ENCODE results near the gene GASK1A.

GASK1A gene

GRCh38 chr3:43077707-43078106 is 98.6 kb downstream of the GASK1A start:
- DNase-seq (ENCODE audit: low read depth) = no peak
- no peak for TF ChIP-seq CTCF (IDR thresholded peaks at IDR 0.05; ENCODE audit: insufficient read depth, low read depth, low read length, missing control alignments)
- no peak overlapping the region for H3K4me3 ChIP-seq (ENCODE audit: low read length)

- DNase-seq (ENCODE audit: low read depth) = no peak
- TF ChIP-seq CTCF (IDR thresholded peaks at IDR 0.05; ENCODE audit: insufficient read depth, low read depth, low read length, missing control alignments) = no peak
- H3K4me3 ChIP-seq (ENCODE audit: low read length) = no peak overlapping the region
Observed at GRCh38 chr3:43079536-43080332, 100.6 kb downstream of the GASK1A start.

GRCh38 chr3:43080726-43081568 is 101.8 kb downstream of the GASK1A start:
- DNase-seq (ENCODE audit: low read depth) = no peak
- TF ChIP-seq CTCF (IDR thresholded peaks at IDR 0.05; ENCODE audit: insufficient read depth, low read depth, low read length, missing control alignments) = no peak
- H3K4me3 ChIP-seq (ENCODE audit: low read length) = no peak overlapping the region

DNA sequence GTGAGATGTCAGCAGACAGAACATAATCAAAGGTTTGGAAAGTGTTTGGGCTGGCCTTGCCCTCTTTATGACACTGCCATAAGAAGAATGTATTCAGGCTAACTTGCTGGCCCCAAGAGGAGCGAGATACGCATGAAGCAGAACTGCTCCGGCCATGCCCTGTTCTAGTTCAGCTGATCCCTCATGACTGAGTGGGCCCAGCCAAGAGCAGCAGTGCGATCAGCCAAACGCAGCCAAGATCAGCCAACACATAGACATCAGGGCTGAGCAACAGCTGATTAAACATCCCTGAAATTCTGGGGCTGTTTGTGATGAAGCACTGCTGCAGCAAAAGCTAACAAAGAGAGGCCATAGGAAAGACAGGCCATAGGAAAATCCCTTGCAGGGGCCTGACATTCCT is 102.7 kb downstream of the GASK1A start:
- DNase-seq (ENCODE audit: low read depth) = no peak
- no peak overlapping the region for H3K4me3 ChIP-seq (ENCODE audit: low read length)
- TF ChIP-seq CTCF (IDR thresholded peaks at IDR 0.05; ENCODE audit: insufficient read depth, low read depth, low read length, missing control alignments) = no peak

DNA sequence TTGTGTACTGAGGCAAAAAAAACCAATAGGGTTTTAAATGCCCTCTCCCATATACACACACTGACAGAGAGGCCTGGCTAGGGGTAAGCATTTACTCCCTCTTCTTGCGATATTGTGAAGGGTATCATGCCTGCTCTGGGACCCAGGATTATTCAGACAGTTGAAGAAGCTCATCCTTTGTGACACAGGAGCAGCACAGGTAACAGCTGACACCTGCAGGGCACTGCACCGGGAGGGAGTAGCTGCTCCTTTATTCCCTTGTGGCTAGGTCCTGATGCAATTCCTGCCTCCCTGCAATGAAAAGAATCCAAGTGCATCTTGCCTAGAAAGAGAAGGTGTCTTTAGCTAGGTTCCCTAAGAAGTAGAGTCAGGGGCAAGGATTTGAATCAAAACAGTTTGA is 103.3 kb downstream of the GASK1A start:
- DNase-seq (ENCODE audit: low read depth) = no peak
- no peak for TF ChIP-seq CTCF (IDR thresholded peaks at IDR 0.05; ENCODE audit: insufficient read depth, low read depth, low read length, missing control alignments)
- no peak overlapping the region for H3K4me3 ChIP-seq (ENCODE audit: low read length)

DNA sequence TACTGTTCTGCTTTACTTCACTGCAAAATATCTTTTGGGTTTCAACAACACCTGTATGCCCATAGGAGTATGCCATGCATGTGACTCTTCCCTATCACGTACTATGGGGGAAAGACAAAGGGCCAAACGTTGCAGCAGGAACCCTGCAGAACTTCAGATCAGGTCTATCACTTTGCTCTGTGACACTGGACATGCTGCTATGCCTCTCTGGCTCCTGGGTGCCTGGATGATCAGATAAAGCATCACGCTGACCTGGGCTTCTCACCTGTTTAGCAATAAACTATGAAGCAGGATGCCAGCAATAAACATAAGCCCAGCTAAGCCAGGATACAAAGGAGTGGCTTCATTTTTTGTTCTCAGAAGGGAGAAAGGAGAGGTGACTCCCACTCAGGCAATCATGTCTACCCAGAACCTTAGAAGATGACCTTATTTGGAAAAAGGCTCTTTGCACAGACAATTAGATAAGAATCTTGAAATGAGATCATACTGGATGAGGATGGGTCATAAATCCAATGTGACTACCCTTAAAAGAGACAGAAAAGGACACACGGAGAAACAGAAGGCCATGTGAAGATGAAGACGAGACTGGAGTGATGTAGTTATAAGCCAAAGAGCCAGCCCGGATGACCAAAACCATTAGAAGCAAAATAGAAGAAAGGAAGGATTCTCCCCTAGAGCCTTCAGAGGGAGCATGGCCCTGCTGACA is 107.5 kb downstream of the GASK1A start:
- no peak overlapping the region for H3K4me3 ChIP-seq (ENCODE audit: low read length)
- TF ChIP-seq CTCF (IDR thresholded peaks at IDR 0.05; ENCODE audit: insufficient read depth, low read depth, low read length, missing control alignments) = no peak
- no peak for DNase-seq (ENCODE audit: low read depth)

Measured in epithelial cell of esophagus (primary cell).